Activated CD4-positive, alpha-beta T cell treated with anti-CD3 and anti-CD28 coated beads, Interleukin-2, amount 50 U/mL, for 24 hours (primary cell): ENCODE results near the gene SRGN.
"Not testable (repeated sequence)": the region's sequence is repeated elsewhere in the genome, so short reads cannot be mapped to it uniquely, and the experiment has no call there.

ENCODE experiments used
- DNase-seq, 2 donors: peaks; one replicate each; pipeline ENCODE4 v3.0.0-alpha.2; 2020; ENCODE audit warnings: low read depth in 1 of 2, low spot score in 1 of 2

The SRGN gene

DNA sequence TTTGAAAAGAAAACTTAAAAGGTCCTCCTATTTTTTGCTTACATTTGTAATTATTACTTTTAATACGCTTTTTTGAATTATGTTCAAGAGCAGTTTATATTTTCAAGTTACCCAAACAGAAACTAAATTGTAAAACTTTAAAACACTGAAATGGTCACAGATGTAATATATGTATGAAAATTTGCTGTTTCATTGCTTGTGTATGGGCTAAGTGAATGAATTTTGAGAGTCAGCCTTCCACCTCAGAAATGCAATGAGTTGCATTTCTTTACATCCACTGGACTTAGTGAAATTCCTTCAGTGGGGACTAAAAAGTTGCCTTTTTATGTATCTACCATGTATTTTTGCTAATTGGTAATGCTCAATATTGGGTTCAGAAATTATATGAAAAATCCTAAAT is 37.7 kb downstream of the SRGN start:
- no peak for DNase-seq

DNA sequence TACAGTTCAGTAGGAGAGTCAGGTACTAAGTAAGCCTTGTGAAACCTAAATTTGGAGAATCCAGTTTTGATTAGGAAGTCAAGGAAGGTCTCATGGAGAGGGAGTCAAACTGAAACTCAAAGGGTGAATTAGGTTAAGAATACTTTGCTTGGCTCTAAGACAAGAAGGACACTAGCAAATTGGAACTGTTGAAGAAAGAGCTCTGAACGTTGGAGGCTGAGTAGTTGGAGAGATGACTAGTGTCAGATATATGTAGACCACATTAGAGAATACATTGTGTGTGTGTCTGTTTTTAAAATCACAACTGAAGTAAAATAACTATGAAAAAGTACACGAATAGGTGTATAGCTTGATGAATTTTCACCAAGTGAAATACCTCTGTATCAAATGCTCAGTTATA is 42.3 kb downstream of the SRGN start:
- DNase-seq: no peak

DNA sequence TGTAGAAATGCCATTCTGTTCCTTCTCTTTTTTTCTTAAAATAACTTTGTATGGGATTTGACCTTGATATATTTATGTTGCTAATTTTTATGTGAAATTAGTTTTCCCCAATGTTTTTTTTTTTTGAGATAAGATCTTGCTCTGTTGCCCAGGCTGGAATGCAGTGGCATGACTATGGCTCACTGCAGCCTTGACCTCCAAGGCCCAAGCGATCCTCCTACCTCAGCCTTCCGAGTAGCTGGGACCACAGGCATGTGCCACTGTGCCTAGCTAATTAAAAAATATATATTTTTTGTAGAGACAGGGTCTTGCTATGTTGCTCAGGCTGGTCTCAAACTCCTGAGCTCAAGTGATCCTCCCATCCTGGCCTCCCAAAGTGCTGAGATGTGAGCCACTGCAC is 52.1 kb downstream of the SRGN start:
- no peak for DNase-seq

DNA sequence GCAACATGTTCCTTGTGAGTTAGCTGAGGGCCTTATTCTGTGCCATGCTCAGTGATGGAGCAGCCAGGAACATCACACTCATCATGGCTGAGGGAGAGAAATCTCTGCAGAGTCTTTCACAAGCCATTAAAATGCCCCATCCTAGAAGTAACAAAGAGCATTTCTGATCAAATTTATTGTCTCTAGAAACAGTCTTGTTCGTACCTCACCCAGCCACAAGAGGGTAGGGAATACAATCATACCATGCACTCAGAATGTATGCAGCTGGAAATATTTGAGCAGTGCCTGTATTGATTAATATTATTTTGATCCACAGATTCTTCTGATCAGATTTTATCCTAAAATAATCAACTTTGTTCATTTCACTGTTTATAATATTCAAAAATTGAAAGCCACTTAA is 53.4 kb downstream of the SRGN start:
- no peak for DNase-seq

DNA sequence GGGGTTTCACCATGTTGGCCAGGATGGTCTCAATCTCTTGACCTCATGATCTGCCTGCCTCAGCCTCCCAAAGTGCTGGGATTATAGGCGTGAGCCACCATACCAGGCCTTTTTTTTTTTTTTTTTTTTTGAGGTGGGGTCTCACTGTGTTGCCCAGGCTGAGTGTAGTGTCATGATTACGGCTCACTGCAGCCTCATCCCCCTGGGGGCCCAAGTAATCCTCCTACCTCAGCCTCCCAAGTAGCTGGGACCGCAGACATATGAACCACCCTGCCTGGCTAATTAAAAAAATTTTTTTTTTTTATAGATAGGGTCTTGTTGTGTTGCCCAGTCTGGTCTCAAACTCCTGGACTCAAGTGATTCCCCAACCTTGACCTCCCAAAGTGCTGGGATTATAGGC is 54.2 kb downstream of the SRGN start:
- DNase-seq: not testable (repeated sequence)

DNA sequence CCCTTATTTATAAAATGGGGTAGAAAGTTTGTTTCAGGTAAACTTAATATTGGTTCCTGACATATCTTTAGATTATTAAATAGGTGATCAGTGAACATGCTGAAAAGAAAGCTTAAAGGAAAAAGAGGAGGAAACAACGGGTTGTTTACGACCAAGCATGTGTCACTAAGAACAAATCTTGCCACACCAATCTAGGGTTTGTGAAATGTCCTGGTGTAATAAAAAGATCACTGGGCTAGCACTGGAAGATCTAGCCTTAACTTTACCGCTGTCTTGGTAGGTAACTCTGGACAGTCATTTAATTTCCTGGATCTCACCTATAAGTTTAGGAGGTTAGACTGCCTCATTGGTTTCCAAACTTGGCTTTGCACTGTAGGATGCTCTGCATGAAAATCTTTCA is 55.1 kb downstream of the SRGN start:
- DNase-seq: no peak

DNA sequence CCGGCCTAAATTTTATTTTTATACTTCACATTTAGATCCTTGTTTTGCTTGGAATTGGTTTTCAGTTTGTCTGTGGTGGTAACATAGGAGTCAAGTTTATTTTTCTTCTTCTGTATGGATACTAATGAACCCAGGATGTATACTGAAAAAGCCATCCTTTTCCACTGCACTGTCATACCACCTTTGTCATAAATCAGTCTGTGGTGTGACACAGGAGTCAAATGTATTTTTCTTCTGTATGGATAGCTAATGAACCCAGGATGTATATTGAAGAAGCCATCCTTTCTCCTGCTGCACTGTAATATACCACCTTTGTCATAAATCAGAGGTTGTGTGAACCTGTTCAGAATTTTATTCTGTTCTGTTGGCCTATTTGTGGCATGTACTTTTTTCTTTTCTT is 57.4 kb downstream of the SRGN start:
- no peak for DNase-seq

DNA sequence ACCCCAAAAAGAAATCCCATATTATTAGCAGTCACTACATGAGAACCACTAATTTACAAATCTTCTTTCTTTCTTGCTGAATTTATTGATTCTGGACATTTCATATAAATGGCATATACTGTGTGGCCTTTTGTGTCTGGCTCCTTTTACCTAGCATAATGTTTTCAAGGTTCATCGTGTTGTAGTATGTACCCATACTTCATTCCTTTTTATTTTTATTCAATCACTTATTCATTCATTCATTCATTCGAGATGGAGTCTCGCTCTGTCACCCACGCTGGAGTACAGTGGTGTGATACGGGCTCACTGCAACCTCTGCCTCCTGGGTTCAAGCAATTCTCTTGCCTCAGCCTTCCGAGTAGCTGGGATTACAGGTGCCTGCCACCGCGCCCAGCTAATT is 58.0 kb downstream of the SRGN start:
- no peak for DNase-seq

DNA sequence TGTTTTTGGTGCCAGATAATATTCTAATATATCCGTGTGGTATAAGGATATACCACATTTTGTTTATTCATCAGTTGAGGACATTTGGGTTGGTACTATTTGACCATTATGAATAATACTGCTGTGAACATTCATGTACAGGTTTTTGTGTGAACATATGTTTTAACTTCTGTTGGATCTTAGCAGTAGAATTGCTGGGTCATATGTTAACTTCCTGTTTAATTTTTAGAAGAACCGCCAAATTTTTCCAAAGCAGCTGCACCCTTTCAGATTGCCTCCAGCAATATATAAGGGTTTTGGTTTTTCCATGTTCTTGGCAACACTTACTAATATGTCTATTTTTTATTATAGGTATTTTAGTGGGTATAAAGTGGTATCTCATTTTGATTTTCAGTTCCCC is 58.9 kb downstream of the SRGN start:
- no peak for DNase-seq

DNA sequence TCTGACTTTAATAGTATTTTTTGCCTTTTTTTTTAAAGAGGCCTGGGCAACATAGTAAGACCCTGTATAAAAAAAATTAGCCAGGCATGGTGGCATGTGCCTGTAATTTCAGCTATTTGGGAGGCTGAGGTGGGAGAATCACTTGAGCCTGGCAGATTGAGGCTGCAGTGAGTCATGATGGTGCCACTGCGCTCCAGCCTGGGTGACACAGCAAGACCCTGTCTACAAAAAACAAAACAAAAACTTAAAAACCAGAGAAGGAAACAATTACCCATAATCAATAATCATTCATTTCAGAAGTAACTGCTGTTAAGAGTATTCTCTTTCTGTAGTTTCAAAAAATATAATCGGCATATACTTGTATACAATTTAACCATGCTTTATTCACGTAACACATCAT is 64.1 kb downstream of the SRGN start:
- DNase-seq: no peak

DNA sequence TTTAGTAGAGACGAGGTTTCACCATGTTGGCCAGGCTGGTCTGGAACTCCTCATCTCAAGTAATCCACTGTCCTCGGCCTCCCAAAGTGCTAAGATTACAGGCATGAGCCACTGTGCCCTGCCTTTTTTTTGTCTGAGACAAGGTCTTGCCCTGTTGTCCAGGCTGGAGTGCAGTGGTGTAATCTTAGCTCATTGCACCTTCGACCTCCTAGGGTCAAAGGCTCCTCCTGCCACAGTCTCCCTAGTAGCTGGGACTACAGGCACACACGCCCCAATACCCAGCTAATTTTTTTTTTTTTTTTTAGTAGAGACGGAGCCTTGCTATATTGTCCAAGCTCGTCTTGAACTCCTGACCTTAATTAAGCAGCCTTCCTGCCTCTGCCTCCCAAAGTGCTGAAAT is 65.3 kb downstream of the SRGN start:
- DNase-seq: no peak
